MV-4-11 (cell line): ENCODE data around the gene ZFAND4.
"Not testable (repeated sequence)": the region's sequence is repeated elsewhere in the genome, so short reads cannot be mapped to it uniquely, and the experiment has no call there.

Experiments used
- DNase-seq: peaks from one replicate; lab custom pipeline; 2025; lab: John Stamatoyannopoulos, UW

ZFAND4 gene

DNA sequence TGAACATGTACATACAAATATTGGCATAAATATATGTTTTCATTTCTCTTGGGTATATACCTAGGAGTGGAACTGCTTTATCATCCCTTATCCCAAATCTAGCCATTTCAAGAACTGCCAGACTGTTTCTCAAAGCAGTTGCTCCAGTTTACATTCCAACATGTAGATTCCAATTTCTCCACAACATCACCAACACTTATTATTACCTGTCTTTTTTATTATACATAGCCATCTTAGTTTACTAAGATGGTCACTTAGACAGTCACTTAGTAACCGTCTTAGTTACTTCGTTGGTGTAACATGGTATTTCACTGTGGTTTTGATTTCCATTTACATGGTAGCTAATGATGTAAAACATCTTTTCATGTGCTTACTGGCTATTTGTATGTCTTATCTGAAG lies 82.7 kb downstream of the ZFAND4 start:
- DNase-seq, result no peak

DNA sequence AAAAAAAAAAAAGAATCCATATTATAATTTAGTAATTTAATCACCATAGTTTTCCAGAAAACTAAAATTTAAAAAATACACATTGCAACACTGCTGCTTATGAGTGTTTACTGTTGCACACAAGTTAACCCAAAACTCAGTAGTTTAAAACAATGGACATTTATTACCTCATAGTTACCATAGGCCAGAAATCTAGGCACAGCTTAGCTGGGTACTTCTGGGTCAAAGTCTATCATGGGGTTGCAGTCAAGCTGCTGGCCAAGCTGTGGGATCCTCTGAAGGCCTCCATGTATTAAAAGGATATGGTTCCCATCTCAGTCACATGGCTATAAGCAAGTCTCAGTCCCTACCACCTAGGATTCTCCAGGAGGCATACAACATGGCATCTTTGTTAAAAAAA lies 83.6 kb downstream of the ZFAND4 start:
- DNase-seq, result no peak

DNA sequence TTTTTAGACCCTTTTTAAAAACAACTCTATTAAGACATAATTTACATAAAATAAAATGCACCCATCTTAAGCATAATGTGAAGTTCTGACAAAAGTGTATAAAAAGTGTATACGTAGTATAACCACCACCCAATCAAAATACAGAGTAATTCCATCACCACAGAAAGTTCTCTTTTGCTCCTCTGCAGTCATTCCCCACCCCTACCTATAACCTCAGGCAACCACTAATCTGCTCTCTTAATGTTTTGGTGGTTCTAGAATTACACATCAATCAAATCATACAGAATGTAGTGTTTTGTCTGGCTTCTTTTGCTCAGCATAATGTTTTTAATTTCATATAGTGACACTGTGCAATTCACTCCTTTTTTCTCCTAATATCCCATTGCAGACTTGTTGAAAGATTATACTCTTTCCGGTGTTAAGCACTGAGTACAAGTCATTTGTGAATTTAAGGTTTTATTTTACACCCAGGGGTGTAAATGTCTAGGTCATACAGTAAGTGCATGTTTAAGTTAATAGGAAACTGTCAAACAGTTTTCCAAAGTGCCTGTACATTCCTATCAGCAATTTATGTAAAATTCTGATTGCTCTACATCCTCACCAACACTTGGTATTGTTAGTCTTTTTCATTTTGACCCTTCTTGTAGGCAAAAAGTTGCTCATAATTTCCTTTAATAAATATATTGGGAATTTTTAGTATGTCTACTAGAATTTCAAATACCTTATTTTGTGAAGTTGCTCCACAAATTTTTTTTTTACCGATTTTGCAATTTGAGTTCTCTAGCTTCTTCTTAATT lies 86.3 kb downstream of the ZFAND4 start:
- DNase-seq, result no peak

DNA sequence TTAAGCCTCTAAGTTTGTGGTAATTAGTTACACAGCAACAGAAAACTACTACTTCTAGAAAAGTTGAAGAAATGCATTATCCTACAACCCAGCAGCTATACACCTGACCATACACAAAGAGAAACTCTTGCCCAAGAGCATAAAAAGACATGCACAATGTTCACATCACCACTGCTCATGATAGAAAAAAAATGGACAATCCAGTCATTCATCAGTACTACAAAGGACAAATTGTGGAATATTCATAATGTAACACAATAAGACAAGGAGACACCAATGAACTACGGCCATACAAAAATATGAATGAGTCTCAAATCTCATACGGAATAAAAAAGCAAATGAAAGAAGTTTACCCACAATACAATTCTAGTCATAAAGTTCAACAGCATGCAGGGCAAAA lies 87.4 kb downstream of the ZFAND4 start:
- DNase-seq, result no peak

DNA sequence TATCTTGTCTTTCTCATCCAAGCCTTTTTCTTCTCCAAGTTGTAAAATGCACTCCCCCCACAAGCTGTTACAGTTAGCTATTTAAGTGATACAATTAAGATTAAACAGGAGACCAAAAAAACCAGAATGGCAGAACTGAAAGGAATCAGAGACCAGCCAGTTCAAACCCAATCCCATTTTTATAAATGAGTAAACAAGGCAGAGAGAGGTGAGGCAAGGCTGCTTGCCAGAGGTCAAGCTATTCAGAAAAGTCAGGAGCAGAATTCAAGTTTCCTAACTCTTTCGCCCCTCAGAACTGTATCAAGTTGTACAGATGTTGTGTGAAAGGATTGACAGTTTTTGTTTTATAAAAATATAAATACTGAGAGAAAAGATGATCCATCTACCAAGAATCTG lies 90.2 kb downstream of the ZFAND4 start:
- DNase-seq, result no peak

DNA sequence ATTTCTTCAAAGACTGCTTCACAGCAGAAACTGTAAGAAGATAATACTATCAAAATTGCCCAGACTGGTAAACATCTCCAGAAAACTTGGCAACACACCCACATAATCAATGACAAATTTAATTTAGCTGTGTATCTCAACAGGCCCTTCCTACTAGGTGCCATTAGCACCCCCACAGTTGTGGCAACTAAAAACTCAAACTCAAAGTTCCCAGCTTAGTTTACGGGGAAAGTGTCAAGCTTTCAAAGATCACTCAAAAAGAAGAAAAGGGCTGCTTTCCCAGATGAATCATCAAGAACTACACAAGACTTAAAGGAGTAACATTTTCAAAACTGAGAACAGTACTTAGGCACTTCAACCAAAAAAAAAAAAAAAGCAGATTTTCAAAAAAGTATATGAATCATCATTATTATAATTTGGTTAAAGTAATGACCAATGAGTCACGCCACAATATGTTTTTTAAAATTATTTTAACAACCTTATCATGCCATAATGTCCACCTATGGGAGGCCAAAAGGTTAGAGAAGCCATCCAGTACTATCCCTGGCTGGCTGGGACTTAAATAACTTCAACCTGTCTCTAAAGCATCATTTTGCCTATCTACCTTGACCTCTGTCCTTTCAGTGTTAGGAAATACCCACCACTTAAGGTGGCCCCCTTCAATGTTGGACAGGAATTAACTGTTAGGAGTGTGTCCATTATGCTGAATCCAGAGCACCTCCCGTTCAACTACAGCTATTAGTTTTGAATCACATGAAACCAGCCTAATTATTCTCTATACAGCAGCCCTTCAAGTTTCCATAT lies 90.8 kb downstream of the ZFAND4 start:
- no peak for DNase-seq

DNA sequence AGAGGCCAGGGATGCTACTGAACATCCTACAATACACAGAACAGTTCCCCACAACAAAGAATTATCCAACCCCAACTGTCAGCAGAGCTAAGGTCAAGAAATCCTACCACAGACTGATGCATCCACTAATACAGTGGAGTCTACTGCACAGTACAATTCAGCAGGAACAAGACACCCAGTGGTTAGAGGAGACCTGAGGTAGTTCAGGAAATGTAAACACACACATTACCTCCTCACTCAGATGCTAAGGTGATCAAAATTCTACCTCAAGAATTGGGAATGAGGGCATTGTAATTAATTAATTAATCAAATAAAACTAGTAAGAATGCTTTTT lies 91.4 kb downstream of the ZFAND4 start:
- peak; percentile 7 for DNase-seq

DNA sequence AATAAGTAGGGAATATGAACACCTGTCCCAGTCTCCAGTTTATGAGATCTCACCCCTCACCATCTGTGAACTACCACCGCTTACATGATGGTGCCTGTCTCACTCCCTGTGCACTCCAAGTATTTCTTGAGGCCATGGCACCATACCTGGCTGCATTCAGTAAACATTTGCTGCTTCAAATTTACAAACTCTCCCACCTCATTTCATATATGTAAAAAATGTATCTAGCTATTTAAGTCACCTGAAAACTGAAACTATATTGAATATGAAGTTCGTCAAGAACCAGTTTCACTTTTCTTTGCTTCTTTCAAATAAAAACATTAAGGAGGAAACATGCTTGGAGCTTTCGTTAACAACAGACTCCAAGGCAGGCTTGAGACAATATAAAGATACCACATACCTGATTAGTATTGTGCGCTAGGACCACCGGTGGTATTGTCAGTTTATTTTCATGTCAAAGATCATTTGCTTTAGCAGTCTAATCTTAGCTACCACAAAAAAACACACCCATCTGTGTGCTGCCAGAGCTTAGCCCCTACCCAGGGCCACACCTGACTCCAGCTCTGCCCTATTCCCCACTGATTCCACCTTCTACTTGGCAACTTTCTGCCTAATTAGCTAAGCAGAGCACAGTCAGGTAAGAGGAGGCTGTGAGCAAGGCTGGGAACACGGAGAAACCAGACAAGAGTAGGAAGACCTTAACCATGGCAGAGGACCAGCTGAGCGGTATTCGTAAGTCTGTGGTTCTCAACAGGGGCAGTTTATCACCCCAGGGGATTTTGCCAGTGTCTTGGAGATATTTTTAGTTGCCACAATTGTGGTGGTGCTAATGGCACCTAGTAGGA lies 92.0 kb downstream of the ZFAND4 start:
- no peak for DNase-seq

DNA sequence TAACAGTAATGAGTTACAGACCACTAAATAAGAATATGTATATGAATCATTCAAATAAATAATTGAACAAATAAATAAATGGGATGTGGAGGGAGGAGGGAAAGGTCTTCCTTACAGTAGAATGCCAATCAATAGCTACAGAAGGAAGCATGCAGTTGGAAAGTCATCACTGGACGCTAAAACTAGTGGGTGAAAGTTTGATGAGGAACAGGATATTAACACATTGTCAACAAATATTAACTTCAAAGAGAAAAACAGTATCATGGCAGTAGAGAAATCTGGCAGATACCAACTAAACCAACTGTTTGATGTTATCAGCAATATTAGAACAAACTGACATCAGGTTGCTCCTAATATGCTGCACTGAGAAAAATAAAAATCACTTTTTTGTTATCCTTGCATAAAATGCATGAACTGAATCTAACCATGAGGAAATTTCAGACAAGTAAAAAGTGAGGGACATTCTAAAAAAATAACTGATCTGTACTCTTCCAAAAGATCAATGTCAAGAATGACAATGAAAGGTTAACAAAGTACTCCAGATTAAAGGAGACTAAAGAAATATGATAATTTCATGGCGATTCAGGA lies 94.1 kb downstream of the ZFAND4 start:
- DNase-seq, result no peak

DNA sequence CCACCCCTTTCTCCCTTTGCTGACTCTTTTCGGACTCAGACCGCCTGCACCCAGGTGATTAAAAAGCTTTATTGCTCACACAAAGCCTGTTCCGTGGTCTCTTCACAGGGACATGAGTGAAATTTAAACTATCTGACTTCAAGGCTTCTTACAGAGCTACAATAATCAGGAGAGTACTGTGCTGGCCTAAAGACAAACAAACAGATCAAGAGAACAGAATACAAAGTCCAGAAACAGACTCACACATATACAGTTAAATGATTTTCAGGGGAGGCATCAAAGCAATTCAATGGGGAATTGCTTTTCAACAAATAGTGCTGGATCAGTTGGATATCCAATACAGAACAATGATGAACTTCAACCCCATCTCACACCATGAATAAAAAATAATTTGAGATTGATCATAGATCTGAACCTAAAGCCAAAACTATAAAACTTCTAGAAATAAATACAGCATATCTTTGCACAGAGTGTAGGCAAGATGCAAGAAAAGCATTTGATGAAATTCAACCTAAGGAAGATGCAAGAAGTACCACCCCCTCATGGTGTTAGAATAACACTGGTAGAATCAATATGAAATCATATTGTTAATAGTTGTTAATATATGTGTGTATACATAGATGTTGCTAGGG lies 96.5 kb downstream of the ZFAND4 start:
- no peak for DNase-seq

DNA sequence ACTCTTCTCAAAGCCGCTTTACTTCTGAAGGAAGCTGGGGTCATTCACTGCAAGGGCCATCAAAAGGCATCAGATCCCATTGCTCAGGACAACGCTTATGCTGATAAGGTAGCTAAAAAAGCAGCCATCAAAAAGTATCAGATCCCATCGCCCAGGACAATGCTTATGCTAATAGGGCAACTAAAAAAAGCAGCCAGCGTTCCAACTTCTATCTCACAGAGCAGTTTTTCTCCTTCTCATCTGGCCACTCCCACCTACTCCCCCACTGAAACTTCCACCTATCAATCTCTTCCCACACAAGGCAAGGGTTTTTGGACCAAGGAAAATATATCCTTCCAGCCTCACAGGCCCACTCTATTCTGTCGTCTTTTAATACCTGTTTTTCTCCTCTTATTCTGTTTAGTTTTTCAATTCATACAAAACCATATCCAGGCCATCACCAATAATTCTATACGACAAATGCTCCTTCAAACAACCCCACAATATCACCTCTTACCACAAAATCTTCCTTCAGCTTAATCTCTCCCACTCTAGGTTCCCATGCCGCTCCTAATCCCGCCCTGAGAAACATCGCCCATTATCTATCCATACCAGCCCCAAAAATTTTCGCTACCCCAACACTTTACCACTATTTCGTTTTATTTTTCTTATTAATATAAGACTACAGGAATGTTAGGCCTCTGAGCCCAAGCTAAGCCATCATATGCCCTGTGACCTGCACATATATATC lies 97.4 kb downstream of the ZFAND4 start:
- DNase-seq, result not testable (repeated sequence)

DNA sequence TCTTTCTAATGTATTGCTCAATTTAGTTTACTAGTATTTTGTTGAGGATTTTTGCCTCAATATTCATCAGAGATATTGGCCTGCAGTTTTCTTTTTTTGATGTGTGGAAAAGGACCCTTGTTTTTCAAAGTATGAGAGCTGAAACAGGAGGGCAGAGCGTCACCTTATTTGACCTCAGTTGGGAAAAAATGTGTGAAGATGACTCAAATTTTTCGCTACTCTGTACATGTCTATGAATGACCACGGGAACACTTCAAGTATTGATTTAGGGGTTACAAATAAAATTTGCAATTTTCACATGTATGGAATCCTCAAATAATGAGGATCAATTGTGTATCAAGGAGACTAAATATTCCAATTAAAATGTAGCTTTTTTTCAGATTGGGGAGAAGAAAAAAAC lies 103.1 kb downstream of the ZFAND4 start:
- DNase-seq, result no peak

DNA sequence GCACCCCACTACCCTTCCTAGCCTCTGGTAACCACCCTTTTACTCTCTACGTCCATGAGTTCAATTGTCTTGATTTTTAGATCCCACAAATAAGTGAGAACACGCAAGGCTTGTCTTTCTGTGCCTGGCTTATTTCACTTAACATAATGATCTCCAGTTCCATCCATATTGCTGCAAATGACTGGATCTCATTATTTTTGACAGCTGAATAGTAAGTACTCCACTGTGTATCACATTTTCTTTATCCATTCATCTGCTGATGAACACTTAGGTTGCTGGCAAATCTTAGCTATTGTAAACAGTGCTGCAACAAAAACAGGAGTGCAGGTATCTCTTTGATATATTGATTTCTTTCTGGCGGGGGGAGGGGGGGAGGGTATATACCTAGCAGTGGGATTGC lies 106.2 kb downstream of the ZFAND4 start:
- DNase-seq, result no peak
